Sigmoid colon (tissue), 4 donors: Measurements from ENCODE around the gene ATP5F1A.
A peak's percentile ranks its signal among the peaks of the same experiment; 100 is the strongest.

Experiments
- EP300 ChIP-seq, 4 donors: sonication (generic); formaldehyde crosslinking; IDR thresholded peaks; one replicate each; pipeline ENCODE4 v1.6.1; 2017; ENCODE audit warnings: antibody characterized with exemption in 4 of 4
- TF ChIP-seq, protein P1 (sequence below), 4 experiments: fragments of 450-650 bp in 3 of 4; fragments of 200-600 bp in 1 of 4; IDR thresholded peaks; one replicate each; pipeline ENCODE4 v1.5.1; 2016 to 2019; ENCODE audit warnings: antibody characterized with exemption in 4 of 4, mild to moderate bottlenecking in 3 of 4, moderate library complexity in 2 of 4

GRCh38 chr18:46073474-46074331 lies 24.4 kb downstream of the ATP5F1A start:
- no peak for TF ChIP-seq EP300 (IDR thresholded peaks at IDR 0.05)
- TF ChIP-seq, protein P1, sequence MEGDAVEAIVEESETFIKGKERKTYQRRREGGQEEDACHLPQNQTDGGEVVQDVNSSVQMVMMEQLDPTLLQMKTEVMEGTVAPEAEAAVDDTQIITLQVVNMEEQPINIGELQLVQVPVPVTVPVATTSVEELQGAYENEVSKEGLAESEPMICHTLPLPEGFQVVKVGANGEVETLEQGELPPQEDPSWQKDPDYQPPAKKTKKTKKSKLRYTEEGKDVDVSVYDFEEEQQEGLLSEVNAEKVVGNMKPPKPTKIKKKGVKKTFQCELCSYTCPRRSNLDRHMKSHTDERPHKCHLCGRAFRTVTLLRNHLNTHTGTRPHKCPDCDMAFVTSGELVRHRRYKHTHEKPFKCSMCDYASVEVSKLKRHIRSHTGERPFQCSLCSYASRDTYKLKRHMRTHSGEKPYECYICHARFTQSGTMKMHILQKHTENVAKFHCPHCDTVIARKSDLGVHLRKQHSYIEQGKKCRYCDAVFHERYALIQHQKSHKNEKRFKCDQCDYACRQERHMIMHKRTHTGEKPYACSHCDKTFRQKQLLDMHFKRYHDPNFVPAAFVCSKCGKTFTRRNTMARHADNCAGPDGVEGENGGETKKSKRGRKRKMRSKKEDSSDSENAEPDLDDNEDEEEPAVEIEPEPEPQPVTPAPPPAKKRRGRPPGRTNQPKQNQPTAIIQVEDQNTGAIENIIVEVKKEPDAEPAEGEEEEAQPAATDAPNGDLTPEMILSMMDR (IDR thresholded peaks at IDR 0.05), result peak; percentile 40 to 56 (median 50)
